ENCODE measurements around the gene NKRF.
A peak's percentile ranks its signal among the peaks of the same experiment; 100 is the strongest.

Gene NKRF

GRCh38 chrX:119605464-119606279 lies 552 bp downstream of the NKRF start:
- DNase-seq: no peak

DNA sequence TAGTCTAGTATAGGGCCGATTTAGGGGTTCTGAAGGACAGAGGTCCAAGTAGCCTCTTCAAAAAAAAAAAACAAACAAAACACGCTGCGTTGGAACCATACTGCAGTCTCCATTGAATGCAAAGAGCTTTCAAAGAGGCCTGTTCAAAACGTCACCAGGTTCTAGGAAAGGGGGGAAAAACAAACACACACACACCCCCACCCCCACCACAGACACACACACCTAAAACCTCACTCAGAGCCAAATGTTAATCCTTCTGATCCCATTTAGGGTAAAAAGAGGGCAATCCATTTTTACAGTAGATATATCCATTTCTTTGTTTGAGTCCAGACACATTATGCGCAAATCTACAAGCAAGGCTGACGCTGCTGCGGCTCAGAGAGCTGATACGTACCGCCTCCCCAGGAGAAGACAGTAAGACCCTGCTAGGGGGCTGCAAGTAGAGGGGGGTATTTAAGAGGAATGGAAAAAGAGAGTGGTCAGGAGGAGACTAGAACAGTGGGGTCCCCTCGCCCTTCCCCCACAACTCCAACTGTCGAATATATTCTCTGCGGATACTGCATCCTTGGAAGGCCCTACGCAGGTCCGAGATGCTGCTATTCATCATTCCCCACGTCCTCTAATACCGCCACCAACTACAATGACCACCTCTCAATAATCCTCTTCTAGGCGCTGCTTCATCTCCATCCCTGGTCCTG lies 1.3 kb downstream of the NKRF start:
- DNase-seq: no peak

DNA sequence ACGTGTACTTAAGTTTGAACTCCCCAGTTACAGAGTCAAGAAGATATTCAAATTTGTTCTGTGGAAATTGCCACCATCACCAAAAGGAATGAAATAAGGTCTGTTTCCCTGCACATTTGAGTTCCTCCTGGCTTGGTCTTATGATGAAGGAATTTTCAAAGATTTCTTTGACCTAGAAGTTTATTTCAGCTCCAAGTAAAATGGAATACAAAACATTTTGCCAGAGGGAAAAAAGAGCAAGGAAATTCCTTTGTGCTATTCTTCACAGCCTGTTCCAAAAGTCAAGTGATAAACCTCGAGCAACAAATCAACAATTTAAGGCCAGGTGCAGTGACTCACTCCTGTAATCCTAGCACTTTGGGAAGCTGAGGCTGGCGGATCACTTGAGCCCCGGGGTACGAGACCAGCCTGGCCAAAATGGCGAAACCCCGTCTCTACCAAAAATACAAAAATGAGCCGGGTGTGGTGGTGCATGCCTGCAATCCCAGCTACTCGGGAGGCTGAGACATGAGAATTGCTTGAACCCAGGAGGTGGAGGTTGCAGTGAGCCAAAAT lies 3.4 kb downstream of the NKRF start:
- no peak for DNase-seq

DNA sequence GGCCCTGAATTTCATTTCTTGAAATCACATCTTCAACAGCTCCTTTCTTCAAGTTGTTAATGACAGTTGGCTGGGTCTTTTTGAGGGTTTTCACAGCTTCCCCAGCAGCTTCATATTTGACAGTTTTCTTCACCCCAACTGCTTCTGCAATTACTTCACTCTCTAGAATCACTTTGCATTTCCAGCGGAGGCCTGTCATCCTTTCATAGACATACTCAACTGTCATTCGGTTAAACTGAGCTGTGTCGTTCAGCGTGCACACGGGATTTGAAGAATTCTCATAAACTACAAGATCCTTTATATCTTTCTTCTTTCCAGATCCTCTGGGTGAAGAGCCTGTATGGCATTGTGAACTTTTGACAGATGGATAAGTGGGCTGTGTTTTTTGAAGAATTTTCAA lies 16.4 kb downstream of the NKRF start:
- DNase-seq: no peak

GRCh38 chrX:119583431-119584059 lies 22.7 kb downstream of the NKRF start:
- DNase-seq: no peak

GRCh38 chrX:119579414-119579813 lies 26.8 kb downstream of the NKRF start:
- no peak for DNase-seq

DNA sequence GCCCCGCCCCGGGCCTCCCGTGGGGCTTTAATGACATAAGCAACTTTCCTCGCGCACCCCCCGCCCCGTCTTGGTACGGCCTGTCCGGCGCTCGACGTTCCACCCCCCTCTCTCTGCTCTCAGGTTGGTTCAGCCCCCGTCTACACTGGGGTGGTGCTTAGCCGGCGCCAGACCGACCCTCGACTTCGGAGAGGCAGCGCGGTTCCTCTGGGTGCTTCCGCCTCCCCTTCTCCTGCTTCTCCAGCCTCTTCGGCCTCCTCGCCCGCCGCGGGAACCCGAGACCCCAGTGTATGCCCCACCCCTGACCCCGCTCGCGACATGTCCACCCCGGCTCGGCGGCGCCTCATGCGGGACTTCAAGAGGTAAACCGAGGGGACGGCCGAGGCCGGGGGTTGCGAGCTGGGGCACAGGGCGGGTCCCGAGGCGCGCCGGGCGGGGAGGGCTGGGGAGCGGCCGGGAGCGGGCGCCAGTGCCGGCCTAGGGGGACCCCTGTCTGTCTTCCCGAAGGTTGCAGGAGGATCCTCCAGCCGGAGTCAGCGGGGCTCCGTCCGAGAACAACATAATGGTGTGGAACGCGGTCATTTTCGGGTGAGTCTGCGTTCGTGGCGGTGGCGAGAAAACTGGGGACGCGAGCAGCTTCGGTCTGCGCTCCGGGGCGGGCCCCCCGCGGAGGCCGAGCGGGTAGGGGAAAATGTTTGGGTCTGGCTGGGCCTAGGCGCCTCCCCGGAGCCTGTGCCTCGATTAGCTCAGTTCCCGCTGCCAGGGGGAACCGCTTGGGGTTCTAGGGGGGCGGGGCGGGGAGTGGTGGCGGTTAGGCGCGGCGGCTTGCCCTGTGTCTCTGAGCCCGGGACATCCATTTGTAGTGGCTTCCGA lies 31.6 kb downstream of the NKRF start, which contains the start of gene UBE2A:
Gene UBE2A (plus strand): TSS at position 170 of the 873 bp plus-strand sequence. CDS start 149 bp downstream, at position 319.
- DNase-seq: peak; percentile 89

DNA sequence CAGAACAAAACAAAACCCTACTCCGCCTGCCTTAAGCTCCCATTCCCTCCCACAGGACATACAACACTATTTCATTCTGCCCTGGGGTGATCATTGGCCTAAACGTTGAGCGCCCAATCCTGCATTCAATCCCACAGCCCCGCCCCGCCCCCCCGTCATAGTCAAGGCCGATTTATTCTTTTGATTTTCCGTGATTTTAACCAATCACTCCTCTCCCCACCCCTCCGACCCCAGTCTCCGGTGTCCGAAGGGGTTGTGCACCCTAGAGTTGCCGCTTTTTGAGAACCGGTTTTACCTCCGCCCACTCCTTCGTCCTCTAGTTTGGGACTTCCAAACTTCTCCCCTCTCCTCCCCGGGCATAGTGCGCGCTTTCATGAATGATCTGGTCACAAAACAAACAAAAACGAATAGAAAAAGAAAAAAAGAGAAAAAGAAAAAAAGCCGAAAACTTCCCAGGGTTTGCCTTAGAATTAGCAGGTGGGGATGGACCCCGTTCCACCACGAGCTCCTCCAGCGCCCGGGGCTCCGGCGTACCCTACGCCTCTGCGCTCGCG lies 32.3 kb downstream of the NKRF start:
- DNase-seq: no peak

DNA sequence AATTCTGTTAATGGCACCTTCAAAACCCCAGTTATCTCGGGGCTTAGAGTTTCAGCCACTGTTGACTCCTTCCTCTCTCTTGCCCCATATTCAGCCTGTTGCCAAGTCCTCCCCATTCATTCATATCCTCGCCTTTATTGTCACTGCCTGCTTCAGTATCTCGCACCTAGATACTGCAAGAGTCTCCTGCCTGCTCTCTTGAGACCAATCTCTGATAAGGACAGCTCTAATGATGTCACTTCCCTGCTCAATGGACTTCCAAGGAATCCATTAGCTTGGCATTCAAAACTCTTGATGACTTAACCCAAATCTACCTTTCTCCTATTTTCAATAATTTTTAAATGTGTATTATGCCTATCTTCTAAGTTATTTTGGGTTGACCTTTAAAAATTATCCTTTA lies 33.0 kb downstream of the NKRF start:
- no peak for DNase-seq

DNA sequence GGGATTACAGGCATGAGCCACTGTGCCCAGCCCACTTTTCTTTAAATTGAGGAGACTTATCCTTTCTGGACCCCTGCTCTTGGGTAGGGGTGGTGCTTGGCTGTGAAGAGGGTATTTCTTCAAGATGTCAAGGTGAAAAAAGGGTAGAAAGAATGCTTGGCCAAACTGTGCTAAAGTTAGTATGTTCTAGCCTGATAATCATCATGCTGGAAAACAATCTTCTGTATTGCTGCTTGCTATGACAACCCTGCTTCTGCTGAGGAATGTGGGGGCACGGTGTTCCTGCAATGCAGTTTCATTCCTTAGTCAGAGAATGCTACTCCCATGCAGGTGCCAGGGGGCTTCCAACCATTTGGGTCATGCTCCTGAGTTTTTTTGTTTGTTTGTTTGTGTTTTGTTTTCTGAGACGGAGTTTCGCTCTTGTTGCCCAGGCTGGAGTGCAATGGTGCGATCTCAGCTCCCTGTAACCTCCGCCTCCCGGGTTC lies 35.8 kb downstream of the NKRF start:
- no peak for DNase-seq

DNA sequence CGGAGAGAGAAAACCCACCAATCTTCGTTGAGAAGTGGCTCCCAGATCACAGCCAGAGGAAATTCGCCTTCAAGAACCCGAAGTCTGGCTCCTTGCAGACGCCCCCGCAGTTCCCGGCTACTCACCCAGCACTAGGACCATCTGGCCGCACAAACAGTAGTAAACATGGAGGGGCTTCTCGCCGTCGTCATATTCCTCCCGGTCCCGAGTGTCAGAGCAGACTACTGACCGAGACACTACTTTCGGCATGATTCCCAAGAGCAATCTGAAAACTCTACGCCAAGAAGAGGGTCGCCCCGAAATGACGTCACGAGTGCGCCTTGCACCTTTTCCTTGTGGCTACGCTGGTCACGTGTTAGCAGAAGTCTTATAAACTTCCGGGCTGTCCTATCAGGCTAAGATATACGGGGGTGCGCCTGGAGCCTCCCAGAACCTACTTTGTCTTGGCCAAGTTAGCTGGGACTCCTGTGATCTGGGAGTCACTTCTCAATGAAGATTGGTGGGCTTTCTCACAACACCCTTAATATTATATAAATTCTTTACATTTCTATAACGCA lies 41.0 kb downstream of the NKRF start, which contains the start of gene STEEP1:
Gene STEEP1 (minus strand): TSS at position 303 of the 557 bp plus-strand sequence. CDS start 54 bp downstream, at position 249.
- DNase-seq: peak; percentile 92

DNA sequence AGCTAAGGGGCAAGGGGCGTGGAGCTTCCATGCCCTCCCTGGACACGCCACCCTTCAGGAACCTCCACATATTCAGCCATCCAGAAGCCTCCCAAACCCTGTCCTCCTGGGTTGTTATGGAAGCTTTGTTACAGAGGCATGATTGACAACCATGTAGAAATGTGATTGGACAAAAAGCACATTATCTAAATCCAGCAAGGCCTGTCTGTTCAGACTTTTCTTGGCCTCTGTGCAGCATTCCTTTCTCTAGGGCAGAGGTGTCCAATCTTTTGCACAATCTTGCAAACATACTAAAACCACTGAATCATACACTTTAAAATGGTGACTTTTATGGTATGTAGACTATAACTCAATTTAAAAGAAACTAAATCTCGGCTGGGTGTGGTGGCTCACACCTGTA lies 53.7 kb downstream of the NKRF start:
- DNase-seq: no peak

DNA sequence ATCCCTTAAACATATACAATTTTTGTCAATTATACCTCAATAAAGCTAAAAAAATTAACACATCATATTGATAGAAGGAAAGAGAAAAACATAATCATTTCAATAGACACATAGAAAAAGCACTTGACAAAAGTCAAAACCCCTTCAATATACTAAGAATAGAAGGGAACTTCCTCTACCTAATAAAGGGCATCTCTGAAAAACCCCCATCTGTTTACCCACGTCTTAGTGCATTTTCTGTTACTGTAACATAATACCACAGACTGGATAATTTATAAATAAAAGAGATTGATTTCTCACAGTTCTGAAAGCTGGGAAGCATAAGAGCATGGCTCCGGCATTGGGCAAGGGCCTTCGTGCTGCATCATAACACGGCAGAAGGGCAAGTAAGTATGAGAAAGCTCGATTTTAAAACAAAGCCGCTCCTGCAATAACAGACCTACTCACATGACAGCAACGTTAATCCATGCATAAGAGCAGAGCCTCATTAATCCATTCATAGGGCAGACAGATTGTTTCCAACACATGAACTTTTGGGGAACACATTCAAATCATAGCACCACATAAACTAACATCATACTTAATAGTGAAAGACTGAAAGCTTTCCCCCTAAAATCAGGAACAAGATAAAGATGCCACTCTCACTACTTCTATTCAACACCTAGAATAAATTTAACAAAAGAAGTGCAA lies 56.8 kb downstream of the NKRF start:
- DNase-seq: no peak

- DNase-seq: no peak
Observed at GRCh38 chrX:119541188-119541587, 65.0 kb downstream of the NKRF start.

DNA sequence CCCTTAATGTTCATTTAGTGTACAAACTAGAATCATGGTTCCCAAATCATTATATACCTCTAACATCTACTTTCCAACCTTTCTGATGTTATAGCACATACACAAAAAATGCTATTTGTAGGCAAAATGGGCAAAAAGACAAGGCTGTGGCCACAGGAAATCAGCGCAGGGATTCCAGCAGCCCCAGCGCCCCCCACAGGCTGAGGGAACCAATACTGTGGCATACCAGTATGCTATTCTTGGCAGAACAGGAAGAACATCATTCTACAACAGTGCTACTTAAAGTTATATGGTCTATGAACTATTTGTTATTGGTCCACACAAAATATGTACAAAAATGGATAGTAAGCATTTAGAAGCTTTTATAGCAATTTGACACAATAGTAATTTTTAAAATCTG lies 66.4 kb downstream of the NKRF start:
- DNase-seq: no peak
